GM23338 (cell line): ENCODE data around the gene ABHD14A. TPM values are rescaled to one million over a fixed set of nuclear protein-coding genes. Genes with fewer than 3 reads are reported as not detected.

ENCODE experiments used
- ATAC-seq: fragments of 200-7000 bp; cut with Tn5 transposase; 3 replicates; pipeline ENCODE4 v1.9.1; 2020
- DNase-seq: peaks from one replicate; pipeline ENCODE4 v3.0.0-alpha.2; 2015; ENCODE audit warnings: low spot score
- H2AFZ ChIP-seq: fragments of 200-600 bp; sonication (generic); 2 replicates; pipeline ENCODE4 v1.8.0; 2016; ENCODE audit warnings: antibody characterized with exemption, mild to moderate bottlenecking, moderate library complexity
- H3F3A ChIP-seq: fragments of 200-600 bp; sonication (generic); replicated peaks from 2 replicates; pipeline ENCODE4 v1.8.0; 2017; ENCODE audit warnings: antibody characterized with exemption, mixed run types, low read depth
- H3K27ac ChIP-seq: fragments of 200-600 bp; sonication (generic); 2 replicates; pipeline ENCODE4 v1.6.1; 2016; ENCODE audit warnings: low read depth
- H3K27me3 ChIP-seq: fragments of 200-600 bp; sonication (generic); 2 replicates; pipeline ENCODE4 v1.8.0; 2016; ENCODE audit warnings: mild to moderate bottlenecking, mixed run types, moderate library complexity; ENCODE audit not compliant: insufficient read depth
- H3K36me3 ChIP-seq: fragments of 200-600 bp; sonication (generic); 2 replicates; pipeline ENCODE4 v1.8.0; 2016; ENCODE audit warnings: mild to moderate bottlenecking; ENCODE audit not compliant: insufficient read depth
- H3K4me1 ChIP-seq: fragments of 200-600 bp; sonication (generic); 2 replicates; pipeline ENCODE4 v1.8.0; 2016; ENCODE audit warnings: mild to moderate bottlenecking, moderate library complexity; ENCODE audit not compliant: insufficient read depth
- H3K4me2 ChIP-seq: fragments of 200-600 bp; sonication (generic); 2 replicates; pipeline ENCODE4 v1.7.1; 2017; ENCODE audit warnings: mixed run types
- H3K4me3 ChIP-seq: fragments of 200-600 bp; sonication (generic); 2 replicates; pipeline ENCODE4 v1.6.1; 2016; ENCODE audit warnings: mixed run types
- H3K79me2 ChIP-seq: fragments of 200-600 bp; sonication (generic); replicated peaks from 2 replicates; pipeline ENCODE4 v1.8.0; 2017; ENCODE audit warnings: mild to moderate bottlenecking; ENCODE audit not compliant: insufficient read depth
- H3K9me2 ChIP-seq: fragments of 200-600 bp; sonication (generic); 2 replicates; pipeline ENCODE4 v1.8.0; 2017; ENCODE audit not compliant: insufficient read depth
- H4K20me1 ChIP-seq: fragments of 200-600 bp; sonication (generic); replicated peaks from 2 replicates; pipeline ENCODE4 v1.8.0; 2017; ENCODE audit warnings: mild to moderate bottlenecking; ENCODE audit not compliant: insufficient read depth
- H3K27ac Mint-ChIP-seq: 2 replicates; pipeline ENCODE4 v1.8.0; 2020; ENCODE audit warnings: inconsistent platforms, mild to moderate bottlenecking, moderate library complexity, mixed read lengths
- H3K27me3 Mint-ChIP-seq: 3 replicates; pipeline ENCODE4 v1.8.0; 2022; ENCODE audit warnings: low read depth, mild to moderate bottlenecking, moderate library complexity, mixed read lengths, inconsistent platforms; ENCODE audit not compliant: insufficient read depth, poor library complexity
- H3K36me3 Mint-ChIP-seq: 3 replicates; pipeline ENCODE4 v1.8.0; 2021; ENCODE audit warnings: low read depth, mild to moderate bottlenecking, inconsistent platforms, moderate library complexity, mixed read lengths
- H3K4me1 Mint-ChIP-seq: 3 replicates; pipeline ENCODE4 v1.8.0; 2020; ENCODE audit warnings: mild to moderate bottlenecking, inconsistent platforms, mixed read lengths
- H3K4me3 Mint-ChIP-seq: 3 replicates; pipeline ENCODE4 v1.8.0; 2021; ENCODE audit warnings: moderate library complexity, mild to moderate bottlenecking, inconsistent platforms, mixed read lengths
- H3K9me3 Mint-ChIP-seq: 3 replicates; pipeline ENCODE4 v1.8.0; 2020; ENCODE audit warnings: moderate library complexity, mild to moderate bottlenecking, inconsistent platforms, mixed read lengths
- CREB1 ChIP-seq: fragments of 250-450 bp; sonication (Bioruptor Pico); IDR thresholded peaks from 2 replicates; pipeline ENCODE4 v1.5.0; 2020; ENCODE audit warnings: low read depth, mild to moderate bottlenecking, moderate library complexity
- CTCF ChIP-seq, 2 experiments: fragments of 200-600 bp in 1 of 2; sonication (generic) in 1 of 2; conservative IDR thresholded peaks; 2 replicates each; pipeline versions ENCODE4 v1.5.1 to v1.6.1; 2016 to 2017; ENCODE audit warnings: antibody characterized with exemption in 2 of 2, low read depth in 2 of 2, mild to moderate bottlenecking in 2 of 2, moderate library complexity in 1 of 2
- EZH2 ChIP-seq: fragments of 200-600 bp; sonication (generic); IDR thresholded peaks from one replicate; pipeline ENCODE4 v1.8.0; 2017; ENCODE audit warnings: antibody characterized with exemption, mild to moderate bottlenecking, low read depth; ENCODE audit not compliant: unreplicated experiment
- EZH2phosphoT487 ChIP-seq: fragments of 200-600 bp; sonication (generic); IDR thresholded peaks from one replicate; pipeline ENCODE4 v1.8.1; 2018; ENCODE audit warnings: antibody characterized with exemption; ENCODE audit not compliant: unreplicated experiment
- NANOG ChIP-seq: IDR thresholded peaks from 2 replicates; pipeline ENCODE4 v1.6.1; 2016; ENCODE audit warnings: antibody characterized with exemption, borderline replicate concordance
- POLR2AphosphoS5 ChIP-seq: IDR thresholded peaks from 2 replicates; pipeline ENCODE4 v1.6.1; 2016; ENCODE audit warnings: antibody characterized with exemption, low read depth
- REST ChIP-seq: IDR thresholded peaks from one replicate; pipeline ENCODE4 v1.6.1; 2018; ENCODE audit warnings: antibody characterized with exemption; ENCODE audit not compliant: unreplicated experiment
- ZNF331 ChIP-seq: fragments of 250-450 bp; sonication (Bioruptor Pico); IDR thresholded peaks from 2 replicates; pipeline ENCODE4 v1.5.0; 2020; ENCODE audit warnings: low read depth, mild to moderate bottlenecking, moderate library complexity
- polyA plus RNA-seq: library from polyadenylated mRNA; unstranded; fragments of >200 nt; fragmentation: Nextera tagmentation; extraction: Ambion mirVana; gene quantifications from 2 replicates; pipeline ENCODE4 v1.2.1, GENCODE V29; 2016
- total RNA-seq: library from RNA; depleted of rRNA; stranded (reverse); fragments of >200 nt; shearing (Covaris generic); gene quantifications from 2 replicates; pipeline ENCODE4 v1.2.3, GENCODE V29; 2014
- TF ChIP-seq, protein P1 (sequence below): IDR thresholded peaks from 2 replicates; pipeline ENCODE4 v1.6.1; 2016; ENCODE audit warnings: antibody characterized with exemption
- TF ChIP-seq, protein P2 (sequence below): fragments of 250-450 bp; sonication (Bioruptor Pico); IDR thresholded peaks from 2 replicates; pipeline ENCODE4 v1.5.0; 2020; ENCODE audit warnings: mild to moderate bottlenecking, moderate library complexity

ABHD14A gene
- total and polyA plus RNA-seq, 2 experiments from 2014 or later, result 7.8 to 12.7 TPM

GRCh38 chr3:51982838-51983577 lies 8.1 kb downstream of the ABHD14A start, which contains the start of gene ACY1:
Gene ACY1, plus strand, starts transcription at chr3:51983535. Its CDS starts 530 bp downstream, at chr3:51984065.
- Mint-ChIP-seq H3K27me3 (peaks cover 15% of the 10 kb centered on the region), H3K4me3 (peak within 1 kb of the TSS; percentile 82), H3K9me3 (no peaks in the 10 kb centered on the region), H3K4me1 (peaks cover 15% of the 10 kb centered on the region), H3K27ac (peak within 1 kb of the TSS; percentile 97), H3K36me3 (no peaks in the 10 kb centered on the region)
- Histone ChIP-seq H3K4me1 (peaks cover 15% of the 10 kb centered on the region), H3K79me2 (no peaks in the 10 kb centered on the region), H3K36me3 (no peaks in the 10 kb centered on the region), H3K4me2 (peak within 1 kb of the TSS; percentile 99), H3K27ac (peak within 1 kb of the TSS; percentile 89), H3K9me2 (no peaks in the 10 kb centered on the region), H3K27me3 (no peaks in the 10 kb centered on the region), H4K20me1 (no peaks in the 10 kb centered on the region; the same call in 1 of the 2 replicates), H3K4me3 (peak within 1 kb of the TSS; percentile 90), H3F3A (peaks cover 11% of the 10 kb centered on the region), H2AFZ (peak within 1 kb of the TSS; percentile 95)
- TF ChIP-seq CTCF (conservative IDR thresholded peaks at IDR 0.05; ENCODE audit: low read depth in 2 of 2) (peak in 1 of 2 experiments; percentile 9; a peak in 1 of 4 replicates), REST (no peak), EZH2phosphoT487 (no peak), POLR2AphosphoS5 (peak; percentile 88), NANOG (no peak), ZNF331 (CRISPR knock-in tag) (no peak), CREB1 (CRISPR knock-in tag) (peak; percentile 75), EZH2 (no peak)
- TF ChIP-seq, protein P1, sequence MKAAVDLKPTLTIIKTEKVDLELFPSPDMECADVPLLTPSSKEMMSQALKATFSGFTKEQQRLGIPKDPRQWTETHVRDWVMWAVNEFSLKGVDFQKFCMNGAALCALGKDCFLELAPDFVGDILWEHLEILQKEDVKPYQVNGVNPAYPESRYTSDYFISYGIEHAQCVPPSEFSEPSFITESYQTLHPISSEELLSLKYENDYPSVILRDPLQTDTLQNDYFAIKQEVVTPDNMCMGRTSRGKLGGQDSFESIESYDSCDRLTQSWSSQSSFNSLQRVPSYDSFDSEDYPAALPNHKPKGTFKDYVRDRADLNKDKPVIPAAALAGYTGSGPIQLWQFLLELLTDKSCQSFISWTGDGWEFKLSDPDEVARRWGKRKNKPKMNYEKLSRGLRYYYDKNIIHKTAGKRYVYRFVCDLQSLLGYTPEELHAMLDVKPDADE, result peak; percentile 83
- TF ChIP-seq, protein P2, sequence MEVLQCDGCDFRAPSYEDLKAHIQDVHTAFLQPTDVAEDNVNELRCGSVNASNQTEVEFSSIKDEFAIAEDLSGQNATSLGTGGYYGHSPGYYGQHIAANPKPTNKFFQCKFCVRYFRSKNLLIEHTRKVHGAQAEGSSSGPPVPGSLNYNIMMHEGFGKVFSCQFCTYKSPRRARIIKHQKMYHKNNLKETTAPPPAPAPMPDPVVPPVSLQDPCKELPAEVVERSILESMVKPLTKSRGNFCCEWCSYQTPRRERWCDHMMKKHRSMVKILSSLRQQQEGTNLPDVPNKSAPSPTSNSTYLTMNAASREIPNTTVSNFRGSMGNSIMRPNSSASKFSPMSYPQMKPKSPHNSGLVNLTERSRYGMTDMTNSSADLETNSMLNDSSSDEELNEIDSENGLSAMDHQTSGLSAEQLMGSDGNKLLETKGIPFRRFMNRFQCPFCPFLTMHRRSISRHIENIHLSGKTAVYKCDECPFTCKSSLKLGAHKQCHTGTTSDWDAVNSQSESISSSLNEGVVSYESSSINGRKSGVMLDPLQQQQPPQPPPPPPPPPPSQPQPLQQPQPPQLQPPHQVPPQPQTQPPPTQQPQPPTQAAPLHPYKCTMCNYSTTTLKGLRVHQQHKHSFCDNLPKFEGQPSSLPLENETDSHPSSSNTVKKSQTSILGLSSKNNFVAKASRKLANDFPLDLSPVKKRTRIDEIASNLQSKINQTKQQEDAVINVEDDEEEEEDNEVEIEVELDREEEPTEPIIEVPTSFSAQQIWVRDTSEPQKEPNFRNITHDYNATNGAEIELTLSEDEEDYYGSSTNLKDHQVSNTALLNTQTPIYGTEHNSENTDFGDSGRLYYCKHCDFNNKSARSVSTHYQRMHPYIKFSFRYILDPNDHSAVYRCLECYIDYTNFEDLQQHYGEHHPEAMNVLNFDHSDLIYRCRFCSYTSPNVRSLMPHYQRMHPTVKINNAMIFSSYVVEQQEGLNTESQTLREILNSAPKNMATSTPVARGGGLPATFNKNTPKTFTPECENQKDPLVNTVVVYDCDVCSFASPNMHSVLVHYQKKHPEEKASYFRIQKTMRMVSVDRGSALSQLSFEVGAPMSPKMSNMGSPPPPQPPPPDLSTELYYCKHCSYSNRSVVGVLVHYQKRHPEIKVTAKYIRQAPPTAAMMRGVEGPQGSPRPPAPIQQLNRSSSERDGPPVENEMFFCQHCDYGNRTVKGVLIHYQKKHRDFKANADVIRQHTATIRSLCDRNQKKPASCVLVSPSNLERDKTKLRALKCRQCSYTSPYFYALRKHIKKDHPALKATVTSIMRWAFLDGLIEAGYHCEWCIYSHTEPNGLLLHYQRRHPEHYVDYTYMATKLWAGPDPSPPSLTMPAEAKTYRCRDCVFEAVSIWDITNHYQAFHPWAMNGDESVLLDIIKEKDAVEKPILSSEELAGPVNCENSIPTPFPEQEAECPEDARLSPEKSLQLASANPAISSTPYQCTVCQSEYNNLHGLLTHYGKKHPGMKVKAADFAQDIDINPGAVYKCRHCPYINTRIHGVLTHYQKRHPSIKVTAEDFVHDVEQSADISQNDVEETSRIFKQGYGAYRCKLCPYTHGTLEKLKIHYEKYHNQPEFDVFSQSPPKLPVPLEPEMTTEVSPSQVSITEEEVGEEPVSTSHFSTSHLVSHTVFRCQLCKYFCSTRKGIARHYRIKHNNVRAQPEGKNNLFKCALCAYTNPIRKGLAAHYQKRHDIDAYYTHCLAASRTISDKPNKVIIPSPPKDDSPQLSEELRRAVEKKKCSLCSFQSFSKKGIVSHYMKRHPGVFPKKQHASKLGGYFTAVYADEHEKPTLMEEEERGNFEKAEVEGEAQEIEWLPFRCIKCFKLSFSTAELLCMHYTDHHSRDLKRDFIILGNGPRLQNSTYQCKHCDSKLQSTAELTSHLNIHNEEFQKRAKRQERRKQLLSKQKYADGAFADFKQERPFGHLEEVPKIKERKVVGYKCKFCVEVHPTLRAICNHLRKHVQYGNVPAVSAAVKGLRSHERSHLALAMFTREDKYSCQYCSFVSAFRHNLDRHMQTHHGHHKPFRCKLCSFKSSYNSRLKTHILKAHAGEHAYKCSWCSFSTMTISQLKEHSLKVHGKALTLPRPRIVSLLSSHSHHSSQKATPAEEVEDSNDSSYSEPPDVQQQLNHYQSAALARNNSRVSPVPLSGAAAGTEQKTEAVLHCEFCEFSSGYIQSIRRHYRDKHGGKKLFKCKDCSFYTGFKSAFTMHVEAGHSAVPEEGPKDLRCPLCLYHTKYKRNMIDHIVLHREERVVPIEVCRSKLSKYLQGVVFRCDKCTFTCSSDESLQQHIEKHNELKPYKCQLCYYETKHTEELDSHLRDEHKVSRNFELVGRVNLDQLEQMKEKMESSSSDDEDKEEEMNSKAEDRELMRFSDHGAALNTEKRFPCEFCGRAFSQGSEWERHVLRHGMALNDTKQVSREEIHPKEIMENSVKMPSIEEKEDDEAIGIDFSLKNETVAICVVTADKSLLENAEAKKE, result no peak
- ATAC-seq, result peak; percentile 85
- peak; percentile 89 for DNase-seq
